Activated CD8-positive, alpha-beta memory T cell treated with anti-CD3 and anti-CD28 coated beads for 48 hours (primary cell): ENCODE results near the gene GJC2.
"Not testable (repeated sequence)": the region's sequence is repeated elsewhere in the genome, so short reads cannot be mapped to it uniquely, and the experiment has no call there.

ENCODE experiments used
- DNase-seq, 3 experiments: peaks; one replicate each; pipeline ENCODE4 v3.0.0-alpha.2; 2020; ENCODE audit warnings: low read depth in 2 of 3, low spot score in 2 of 3

GJC2 gene

GRCh38 chr1:228149406-228150119 lies at the start of gene GJC2:
TSS of gene GJC2 (plus strand) at chr1:228149930. CDS start at chr1:228157759, 7,829 bp downstream.
- DNase-seq = no peak

GRCh38 chr1:228100822-228101613 lies 48.7 kb upstream of the GJC2 start:
- DNase-seq = no peak

- no peak for DNase-seq
Observed at GRCh38 chr1:228101614-228101993, 48.1 kb upstream of the GJC2 start.

GRCh38 chr1:228101994-228102790 lies 47.5 kb upstream of the GJC2 start:
- no peak for DNase-seq

GRCh38 chr1:228102791-228103620 lies 46.7 kb upstream of the GJC2 start, which contains the start of gene C1orf35:
TSS of gene C1orf35 (minus strand) at chr1:228103325. CDS start at chr1:228103227, 98 bp downstream.
- DNase-seq = peak; percentile 90 to 91 (median 90)

GRCh38 chr1:228104526-228105269 lies 45.0 kb upstream of the GJC2 start:
- DNase-seq = no peak

- no peak for DNase-seq
Observed at GRCh38 chr1:228105270-228105995, 44.3 kb upstream of the GJC2 start.

GRCh38 chr1:228105996-228106799 lies 43.5 kb upstream of the GJC2 start:
- DNase-seq = no peak

GRCh38 chr1:228106800-228107054 lies 43.0 kb upstream of the GJC2 start:
- DNase-seq = no peak

GRCh38 chr1:228107636-228108035 lies 42.1 kb upstream of the GJC2 start:
- DNase-seq = no peak

GRCh38 chr1:228108055-228108690 lies 41.6 kb upstream of the GJC2 start:
- DNase-seq = no peak

GRCh38 chr1:228108742-228109072 lies 41.0 kb upstream of the GJC2 start:
- no peak for DNase-seq

GRCh38 chr1:228109073-228109961 lies 40.4 kb upstream of the GJC2 start, which contains the start of gene MRPL55:
TSS of gene MRPL55 (minus strand) at chr1:228109299. CDS start at chr1:228108260, 1,039 bp downstream.
- peak; percentile 97 to 100 (median 99) for DNase-seq

GRCh38 chr1:228109962-228110488 lies 39.7 kb upstream of the GJC2 start:
- no peak for DNase-seq

GRCh38 chr1:228110556-228110955 lies 39.2 kb upstream of the GJC2 start:
- DNase-seq = no peak

- not testable (repeated sequence) for DNase-seq
Observed at GRCh38 chr1:228111315-228111714, 38.4 kb upstream of the GJC2 start.

- no peak for DNase-seq
Observed at GRCh38 chr1:228112167-228112566, 37.6 kb upstream of the GJC2 start.
